ENCODE data around the gene LYL1.

GRCh38 chr19:13051557-13052165 is 51.0 kb downstream of the LYL1 start:
- no peak for TF ChIP-seq POLR2AphosphoS5 (IDR thresholded peaks at IDR 0.05)
- TF ChIP-seq, protein P1, sequence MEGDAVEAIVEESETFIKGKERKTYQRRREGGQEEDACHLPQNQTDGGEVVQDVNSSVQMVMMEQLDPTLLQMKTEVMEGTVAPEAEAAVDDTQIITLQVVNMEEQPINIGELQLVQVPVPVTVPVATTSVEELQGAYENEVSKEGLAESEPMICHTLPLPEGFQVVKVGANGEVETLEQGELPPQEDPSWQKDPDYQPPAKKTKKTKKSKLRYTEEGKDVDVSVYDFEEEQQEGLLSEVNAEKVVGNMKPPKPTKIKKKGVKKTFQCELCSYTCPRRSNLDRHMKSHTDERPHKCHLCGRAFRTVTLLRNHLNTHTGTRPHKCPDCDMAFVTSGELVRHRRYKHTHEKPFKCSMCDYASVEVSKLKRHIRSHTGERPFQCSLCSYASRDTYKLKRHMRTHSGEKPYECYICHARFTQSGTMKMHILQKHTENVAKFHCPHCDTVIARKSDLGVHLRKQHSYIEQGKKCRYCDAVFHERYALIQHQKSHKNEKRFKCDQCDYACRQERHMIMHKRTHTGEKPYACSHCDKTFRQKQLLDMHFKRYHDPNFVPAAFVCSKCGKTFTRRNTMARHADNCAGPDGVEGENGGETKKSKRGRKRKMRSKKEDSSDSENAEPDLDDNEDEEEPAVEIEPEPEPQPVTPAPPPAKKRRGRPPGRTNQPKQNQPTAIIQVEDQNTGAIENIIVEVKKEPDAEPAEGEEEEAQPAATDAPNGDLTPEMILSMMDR (IDR thresholded peaks at IDR 0.05; ENCODE audit: poor library complexity, severe bottlenecking), result no peak
